ENCODE data around the gene SRCAP.
A peak's percentile ranks its signal among the peaks of the same experiment; 100 is the strongest.

The SRCAP gene

GRCh38 chr16:30698816-30699614 lies at the start of gene SRCAP:
TSS of gene SRCAP (plus strand) at chr16:30699171. CDS start at chr16:30700825, 1,654 bp downstream.
- peak; percentile 45 for DNase-seq

GRCh38 chr16:30649725-30650368 lies 49.1 kb upstream of the SRCAP start:
- no peak for DNase-seq

- DNase-seq: peak; percentile 95
These were observed 48.4 kb upstream of the SRCAP start, which contains the start of gene PRR14 for GRCh38 chr16:30650369-30651123. TSS of gene PRR14 (plus strand) at chr16:30650960. CDS start at chr16:30651646, 686 bp downstream.

GRCh38 chr16:30651124-30652004 lies 47.6 kb upstream of the SRCAP start:
- DNase-seq: no peak

DNA sequence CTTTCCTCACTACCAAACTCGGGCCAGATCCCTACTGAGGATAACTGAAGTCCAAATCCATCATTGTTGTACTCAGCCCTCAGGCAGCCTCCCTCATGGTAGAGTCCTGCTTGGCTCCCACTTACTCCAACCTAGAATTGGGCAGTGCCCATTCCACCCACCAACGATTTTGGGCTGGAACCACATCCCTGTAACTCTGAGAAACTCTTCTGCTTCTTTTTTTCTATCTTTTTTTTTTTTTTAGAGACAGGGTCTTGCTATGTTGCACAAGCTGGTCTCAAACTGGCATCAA lies 47.0 kb upstream of the SRCAP start:
- DNase-seq: no peak

DNA sequence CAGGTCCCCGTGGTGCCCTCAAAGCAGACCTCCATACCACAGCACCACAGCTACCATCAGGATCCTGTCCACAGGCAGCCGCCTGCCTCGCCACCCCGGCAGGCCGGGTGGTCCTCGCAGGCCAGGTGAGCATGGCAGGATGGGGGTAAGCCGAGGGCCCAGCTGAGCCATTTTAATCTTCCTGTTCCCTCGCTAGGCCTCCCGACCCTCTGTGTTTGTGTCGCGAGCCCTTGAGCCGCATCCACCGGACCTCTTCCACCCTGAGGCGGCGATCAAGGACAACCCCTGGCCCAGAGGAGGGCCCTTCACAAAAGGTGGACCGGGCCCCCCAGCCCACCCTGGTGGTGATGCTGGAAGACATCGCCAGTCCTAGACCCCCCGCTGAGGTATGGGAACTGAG lies 46.3 kb upstream of the SRCAP start:
- DNase-seq: no peak

GRCh38 chr16:30654856-30655255 lies 44.1 kb upstream of the SRCAP start:
- DNase-seq: no peak

DNA sequence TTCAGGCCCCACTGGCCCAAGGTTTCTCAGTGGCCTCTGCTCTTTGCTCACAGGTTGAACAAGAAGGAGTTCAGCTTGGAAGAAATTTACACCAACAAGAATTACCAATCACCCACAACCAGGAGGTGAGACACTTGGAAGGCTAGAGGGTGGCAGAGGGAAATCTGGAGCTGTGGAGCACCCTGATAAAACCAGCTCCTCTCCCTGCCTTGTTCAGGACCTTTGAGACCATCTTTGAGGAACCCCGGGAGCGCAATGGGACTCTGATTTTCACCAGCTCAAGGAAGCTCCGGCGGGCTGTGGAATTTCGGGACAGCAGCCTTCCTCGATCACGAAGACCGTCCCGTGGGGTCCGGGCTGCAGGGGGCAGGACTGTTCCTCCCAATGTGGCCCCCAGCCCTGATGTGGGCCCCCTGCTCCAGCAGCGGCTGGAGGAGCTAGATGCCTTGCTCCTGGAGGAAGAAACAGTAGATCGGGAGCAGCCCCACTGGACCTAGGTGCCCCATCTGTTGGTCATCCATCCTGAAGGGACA lies 43.1 kb upstream of the SRCAP start:
- DNase-seq: no peak

DNA sequence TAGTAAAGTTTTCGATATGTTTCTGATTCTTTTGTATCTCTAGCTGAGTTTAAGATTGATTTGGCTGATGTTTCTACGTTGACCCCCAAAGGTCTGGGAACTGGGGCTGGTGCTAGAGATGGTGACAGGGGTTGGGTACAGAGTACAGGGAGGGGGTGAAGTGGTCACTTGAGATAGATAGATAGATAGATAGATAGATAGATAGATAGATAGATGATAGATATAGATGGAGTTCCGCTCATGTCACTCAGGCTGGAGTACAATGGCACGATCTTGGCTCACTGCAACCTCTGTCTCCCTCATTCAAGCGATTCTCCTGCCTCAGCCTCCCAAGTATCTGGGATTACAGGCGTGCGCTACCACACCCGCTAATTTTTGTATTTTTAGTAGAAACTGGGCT lies 42.6 kb upstream of the SRCAP start:
- no peak for DNase-seq

DNA sequence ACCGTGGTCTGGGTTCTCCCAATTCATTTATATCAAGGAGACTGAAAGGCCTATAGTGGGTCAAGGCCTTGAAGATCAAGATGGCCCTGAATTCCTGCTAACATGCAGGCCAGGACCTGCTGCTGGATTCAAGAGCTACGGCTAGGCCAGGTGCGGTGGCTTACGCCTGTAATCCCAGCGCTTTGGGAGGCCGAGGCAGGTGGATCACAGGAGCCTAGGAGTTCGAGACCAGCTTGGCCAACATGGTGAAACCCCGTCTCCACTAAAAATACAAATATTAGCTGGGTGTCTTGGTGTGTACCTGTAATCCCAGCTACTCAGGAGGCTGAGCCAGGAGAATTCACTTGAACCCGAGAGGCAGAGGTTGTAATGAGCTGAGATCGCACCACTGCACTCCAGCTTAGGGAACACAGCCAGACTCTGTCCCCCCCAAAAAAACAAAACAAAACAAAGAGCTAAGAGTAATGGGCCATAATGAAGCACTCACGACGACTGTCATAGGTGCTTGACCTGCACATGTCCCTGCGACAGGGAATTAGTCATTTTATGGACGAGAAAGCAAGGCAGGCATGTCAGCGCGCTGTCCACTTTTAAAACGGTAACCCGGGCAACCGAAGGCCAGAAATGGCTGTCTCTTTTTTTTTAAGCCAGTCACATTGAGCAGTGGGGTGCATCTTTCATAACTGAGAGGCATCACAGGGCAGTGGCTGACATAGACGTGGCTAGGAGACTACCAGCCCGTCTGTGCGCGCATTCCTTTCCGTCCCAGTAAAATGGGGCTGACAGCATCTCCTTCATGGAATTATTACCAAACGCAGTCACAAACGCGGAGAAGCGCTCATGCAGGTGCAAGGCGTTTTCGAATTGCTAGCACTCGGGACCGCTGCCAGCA lies 41.8 kb upstream of the SRCAP start:
- DNase-seq: no peak

- DNase-seq: peak; percentile 99
These were observed 40.9 kb upstream of the SRCAP start, which contains the start of gene FBRS for GRCh38 chr16:30657866-30658730. TSS of gene FBRS (plus strand) at chr16:30658431. CDS start at chr16:30659519, 1,088 bp downstream.

DNA sequence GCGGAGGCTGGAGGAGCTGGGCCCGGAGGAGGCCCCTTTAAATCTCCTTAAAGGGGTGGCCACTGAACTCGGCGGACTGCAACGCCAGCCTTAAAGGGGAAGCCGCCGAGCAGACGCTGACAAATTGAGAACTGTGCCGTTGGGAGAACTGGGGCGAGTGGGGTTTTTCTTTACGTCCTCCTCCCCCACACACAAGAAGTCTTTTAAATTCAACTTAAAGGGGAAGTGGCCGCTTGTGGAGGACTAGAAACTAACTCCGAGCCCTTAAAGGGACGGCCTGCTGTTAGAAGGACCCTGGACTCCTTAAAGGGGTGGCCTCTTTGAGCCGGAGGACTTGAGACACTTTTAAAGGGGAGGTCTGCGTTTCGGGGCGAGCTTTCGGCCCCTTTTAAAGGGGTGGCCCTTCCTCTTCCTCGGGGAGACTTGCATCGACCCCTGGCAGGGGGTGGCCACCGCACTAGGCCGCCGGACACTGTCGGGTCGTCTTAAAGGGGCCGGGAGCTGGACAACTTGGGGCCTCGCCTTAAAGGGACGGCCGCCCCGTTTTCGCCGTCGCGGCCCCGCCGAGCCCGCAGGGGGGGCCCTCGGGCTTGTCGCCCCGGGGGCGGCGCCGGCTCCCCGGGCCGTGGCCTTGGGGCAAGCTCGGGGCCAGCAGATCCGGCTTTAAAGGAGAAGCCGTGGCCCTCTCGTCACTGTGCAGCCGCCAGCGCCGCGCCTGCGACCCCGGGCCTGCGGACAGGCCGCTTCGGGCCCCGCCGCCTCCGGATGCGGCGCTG lies 40.1 kb upstream of the SRCAP start:
- DNase-seq: peak; percentile 85

DNA sequence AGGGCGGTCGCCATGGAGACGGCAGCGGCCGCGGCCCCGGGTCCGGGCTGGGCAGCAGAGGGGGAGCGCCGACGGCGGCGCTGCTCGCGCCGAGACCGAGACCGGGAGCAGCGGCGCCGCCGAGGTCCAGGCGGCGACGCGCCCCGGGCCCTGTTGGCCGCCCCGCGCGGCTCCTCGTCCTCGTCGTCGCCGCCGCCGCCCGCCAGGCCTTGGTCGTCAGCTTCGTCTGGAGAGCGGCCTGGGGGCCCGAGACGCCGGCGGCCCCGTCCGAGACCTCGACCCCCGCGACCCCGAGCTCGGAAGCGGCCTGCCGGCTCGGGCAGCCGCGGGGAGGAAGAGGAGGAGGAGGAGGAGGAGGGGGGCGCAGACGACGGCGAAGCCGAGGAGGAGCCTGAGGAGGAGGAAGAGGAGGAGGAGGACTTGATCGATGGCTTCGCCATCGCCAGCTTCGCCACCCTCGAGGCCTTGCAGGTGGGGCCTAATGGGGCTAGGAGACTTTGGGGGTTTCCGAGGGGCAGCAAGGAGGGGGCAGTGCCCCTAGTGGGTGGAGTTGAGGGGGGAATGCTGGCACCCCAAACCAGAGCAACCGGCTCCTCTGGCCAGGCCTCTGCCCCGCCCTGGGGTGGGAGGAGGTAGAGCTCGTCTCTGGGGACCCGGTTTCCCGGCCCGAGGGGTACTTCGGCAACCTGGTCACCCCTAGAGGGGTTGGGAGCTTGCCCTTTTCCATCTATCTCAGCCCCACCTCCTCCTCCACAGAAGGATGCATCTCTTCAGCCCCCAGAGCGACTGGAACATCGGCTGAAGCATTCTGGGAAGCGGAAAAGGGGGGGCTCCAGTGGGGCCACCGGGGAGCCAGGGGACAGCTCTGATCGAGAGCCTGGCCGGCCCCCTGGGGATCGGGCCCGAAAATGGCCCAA lies 39.2 kb upstream of the SRCAP start:
- DNase-seq: no peak

DNA sequence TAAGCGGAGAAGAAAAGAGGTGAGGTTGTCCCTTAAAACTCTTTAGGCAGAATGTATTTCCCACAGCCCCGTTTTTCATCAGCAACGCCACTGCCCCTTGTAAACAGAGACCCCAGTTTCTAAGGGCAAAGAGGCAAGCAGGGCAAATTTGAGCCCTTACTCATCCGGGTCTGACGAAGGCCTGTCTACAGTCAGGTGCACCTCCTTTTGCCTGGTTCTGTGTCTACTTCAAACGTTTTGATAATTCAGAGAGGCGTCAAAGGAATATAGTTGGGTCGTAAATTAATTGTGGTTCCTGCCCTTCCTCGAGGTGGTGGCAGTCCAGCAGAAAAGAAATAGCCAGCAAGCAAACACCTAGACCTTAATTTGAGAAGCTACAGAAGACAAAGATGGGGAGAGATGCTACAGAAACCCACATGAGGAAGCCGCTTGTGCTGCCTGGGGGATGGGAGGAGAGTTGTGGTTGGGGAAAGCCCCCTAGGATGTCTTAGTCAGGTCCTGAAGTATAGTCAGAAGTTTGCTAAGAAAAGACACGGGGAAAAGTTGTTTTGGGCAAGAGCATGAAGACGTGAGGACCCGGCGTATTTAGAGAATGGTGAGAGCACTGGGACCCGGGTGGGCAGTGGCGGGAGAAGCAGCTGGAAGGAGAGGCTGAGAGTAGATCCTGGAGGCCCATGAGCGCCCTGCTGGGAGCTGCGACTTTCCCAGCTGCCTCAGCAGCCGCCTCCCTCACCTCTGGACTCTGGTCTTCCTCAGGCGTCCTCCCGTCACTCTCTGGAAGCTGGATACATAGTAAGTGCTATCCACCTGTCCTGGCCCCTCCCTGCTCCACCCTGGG lies 38.3 kb upstream of the SRCAP start:
- DNase-seq: no peak

GRCh38 chr16:30662449-30662848 lies 36.5 kb upstream of the SRCAP start:
- no peak for DNase-seq

GRCh38 chr16:30663038-30663437 lies 35.9 kb upstream of the SRCAP start:
- DNase-seq: no peak

DNA sequence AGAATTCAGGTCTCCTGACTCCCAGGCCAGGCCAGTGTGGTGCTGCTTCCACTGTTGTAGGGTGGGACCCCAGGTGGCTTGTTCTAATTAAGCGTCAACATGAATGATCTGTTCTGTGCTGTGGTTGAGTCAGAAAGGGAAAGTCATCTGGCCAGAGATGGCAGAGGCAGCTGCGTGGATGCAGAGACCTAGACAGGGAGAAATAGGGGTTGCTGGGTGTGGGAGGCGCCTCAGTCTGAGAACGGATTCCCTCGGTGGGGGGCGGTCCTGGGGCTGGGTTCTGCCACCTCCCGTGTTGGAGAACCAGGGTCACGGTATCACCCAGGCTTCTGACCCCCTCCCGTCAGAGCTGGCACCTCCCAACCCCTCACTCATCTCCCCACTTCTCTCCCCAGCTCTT lies 35.2 kb upstream of the SRCAP start:
- no peak for DNase-seq

Data from NCI-H1694 (cell line).